SK-N-SH treated with all-trans-retinoic acid at 6 μM for 48 hours (cell line): ENCODE results near the gene KCTD2.

Experiments used
- ATAC-seq: fragments of 200-7000 bp; cut with Tn5 transposase; 3 replicates; pipeline ENCODE4 v1.9.1; 2020; ENCODE audit warnings: mild to moderate bottlenecking, moderate library complexity
- ARNTL ChIP-seq: fragments of 450-650 bp; formaldehyde crosslinking; IDR thresholded peaks from 2 replicates; pipeline ENCODE4 v1.5.0; 2020; ENCODE audit warnings: low read depth, mild to moderate bottlenecking, moderate library complexity, borderline replicate concordance
- BACH2 ChIP-seq: fragments of 250-450 bp; sonication (Bioruptor Pico); IDR thresholded peaks from 2 replicates; pipeline ENCODE4 v1.9.0; 2021; ENCODE audit warnings: mild to moderate bottlenecking, borderline replicate concordance
- CSDC2 ChIP-seq: fragments of 250-450 bp; sonication (Bioruptor Pico); IDR thresholded peaks from 2 replicates; pipeline ENCODE4 v1.5.0; 2020; ENCODE audit warnings: mild to moderate bottlenecking, moderate library complexity
- ESRRG ChIP-seq: fragments of 250-450 bp; sonication (Bioruptor Pico); IDR thresholded peaks from 2 replicates; pipeline ENCODE4 v1.6.1; 2021; ENCODE audit warnings: mild to moderate bottlenecking
- GLIS3 ChIP-seq: fragments of 250-450 bp; sonication (Bioruptor Pico); IDR thresholded peaks from 2 replicates; pipeline ENCODE4 v1.5.0; 2020; ENCODE audit warnings: mild to moderate bottlenecking, moderate library complexity
- ISL1 ChIP-seq: fragments of 250-450 bp; sonication (Bioruptor Pico); IDR thresholded peaks from 2 replicates; pipeline ENCODE4 v2.1.2; 2022; ENCODE audit warnings: mild to moderate bottlenecking, moderate library complexity
- OSR1 ChIP-seq: fragments of 250-450 bp; sonication (Bioruptor Pico); IDR thresholded peaks from 2 replicates; pipeline ENCODE4 v1.8.0; 2022; ENCODE audit warnings: moderate library complexity, mild to moderate bottlenecking, inconsistent platforms
- PPARA ChIP-seq: fragments of 250-450 bp; sonication (Bioruptor Pico); IDR thresholded peaks from 2 replicates; pipeline ENCODE4 v1.5.0; 2020; ENCODE audit warnings: mild to moderate bottlenecking, borderline replicate concordance
- RARB ChIP-seq: fragments of 250-450 bp; sonication (Bioruptor Pico); IDR thresholded peaks from 2 replicates; pipeline ENCODE4 v1.8.0; 2021; ENCODE audit warnings: mild to moderate bottlenecking, moderate library complexity
- SNAI2 ChIP-seq: fragments of 250-450 bp; sonication (Bioruptor Pico); IDR thresholded peaks from 2 replicates; pipeline ENCODE4 v1.5.0; 2020; ENCODE audit warnings: mild to moderate bottlenecking, moderate library complexity
- TCF4 ChIP-seq: fragments of 250-450 bp; sonication (Bioruptor Pico); IDR thresholded peaks from 2 replicates; pipeline ENCODE4 v1.8.0; 2021; ENCODE audit warnings: mild to moderate bottlenecking, moderate library complexity, borderline replicate concordance
- TOX ChIP-seq: fragments of 250-450 bp; sonication (Bioruptor Pico); IDR thresholded peaks from 2 replicates; pipeline ENCODE4 v1.8.0; 2021; ENCODE audit warnings: mild to moderate bottlenecking, moderate library complexity, borderline replicate concordance
- ZC3H10 ChIP-seq: fragments of 250-450 bp; sonication (Bioruptor Pico); IDR thresholded peaks from 2 replicates; pipeline ENCODE4 v1.5.1; 2021; ENCODE audit warnings: mild to moderate bottlenecking, moderate library complexity
- ZFP3 ChIP-seq: fragments of 250-450 bp; sonication (Bioruptor Pico); IDR thresholded peaks from 2 replicates; pipeline ENCODE4 v1.5.0; 2020; ENCODE audit warnings: mild to moderate bottlenecking, moderate library complexity
- ZFP30 ChIP-seq: fragments of 450-650 bp; formaldehyde crosslinking; IDR thresholded peaks from 2 replicates; pipeline ENCODE4 v1.5.0; 2022; ENCODE audit warnings: mild to moderate bottlenecking, moderate library complexity
- ZNF565 ChIP-seq: fragments of 450-650 bp; formaldehyde crosslinking; conservative IDR thresholded peaks from 2 replicates; pipeline ENCODE4 v1.5.0; 2020; ENCODE audit warnings: low read depth, mild to moderate bottlenecking, moderate library complexity
- ZNF70 ChIP-seq: fragments of 450-650 bp; formaldehyde crosslinking; IDR thresholded peaks from 2 replicates; pipeline ENCODE4 v1.5.0; 2020; ENCODE audit warnings: mild to moderate bottlenecking, moderate library complexity
- ZNF8 ChIP-seq: fragments of 450-650 bp; formaldehyde crosslinking; IDR thresholded peaks from 2 replicates; pipeline ENCODE4 v1.5.0; 2020; ENCODE audit warnings: mild to moderate bottlenecking, moderate library complexity
- TF ChIP-seq, protein P1 (sequence below): fragments of 250-450 bp; sonication (Bioruptor Pico); IDR thresholded peaks from 2 replicates; pipeline ENCODE4 v1.5.1; 2020; ENCODE audit warnings: low read depth, mild to moderate bottlenecking, moderate library complexity
- TF ChIP-seq, protein P2 (sequence below): fragments of 250-450 bp; sonication (Bioruptor Pico); IDR thresholded peaks from 2 replicates; pipeline ENCODE4 v1.5.0; 2020; ENCODE audit warnings: mild to moderate bottlenecking, moderate library complexity
- TF ChIP-seq, protein P3 (sequence below): fragments of 250-450 bp; sonication (Bioruptor Pico); IDR thresholded peaks from 2 replicates; pipeline ENCODE4 v1.8.0; 2020; ENCODE audit warnings: mild to moderate bottlenecking, moderate library complexity, borderline replicate concordance

The KCTD2 gene

DNA sequence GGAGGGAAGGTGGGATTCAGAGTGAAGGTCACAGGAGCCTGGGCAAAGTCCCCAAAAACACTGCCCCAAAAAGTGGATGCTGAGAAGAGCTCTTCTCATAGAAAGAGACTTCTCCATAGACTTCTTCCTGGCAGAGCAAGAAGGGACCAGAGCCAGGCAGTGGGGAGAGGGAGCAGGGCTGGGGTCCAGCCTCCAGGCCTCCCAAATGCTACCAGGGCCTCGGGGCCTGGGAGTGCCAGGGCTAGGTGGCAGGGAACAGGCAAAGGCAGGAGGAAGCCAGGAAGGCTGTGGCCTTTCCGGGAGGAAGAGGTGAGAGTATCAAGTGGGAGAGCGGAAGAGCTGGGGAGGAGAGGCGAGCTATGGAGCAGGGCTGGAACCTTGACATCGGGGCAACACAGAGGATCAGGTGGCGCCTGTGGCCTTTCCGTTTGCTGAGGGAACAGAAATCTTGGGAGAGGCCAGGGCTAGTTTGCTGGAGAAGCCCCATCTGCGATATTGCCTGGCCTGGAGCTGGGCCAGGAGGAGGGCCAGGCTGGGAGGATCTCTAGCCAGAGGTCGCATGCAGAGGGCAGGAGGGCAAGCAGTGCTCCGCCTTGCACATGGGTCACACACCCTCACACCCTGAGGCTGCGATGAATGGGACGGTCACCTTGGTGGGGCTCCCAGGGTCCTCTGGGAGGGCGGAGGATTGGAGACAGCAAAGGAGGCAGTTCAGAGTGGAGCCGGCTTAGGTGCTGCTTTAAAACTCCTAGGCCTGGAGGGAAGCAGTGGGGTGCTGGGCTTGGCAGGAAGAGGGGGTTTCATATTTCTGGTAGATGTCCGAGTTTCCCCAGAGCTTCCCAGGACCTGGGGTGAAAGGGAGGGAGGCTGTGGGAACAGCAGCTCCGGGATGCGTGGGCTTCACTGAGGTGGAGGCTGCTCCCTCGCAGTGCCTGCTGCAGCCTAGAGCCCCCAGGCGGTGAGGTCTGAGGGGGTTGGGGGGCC is 44.1 kb downstream of the KCTD2 start:
- TF ChIP-seq OSR1 (CRISPR knock-in tag) (no peak), ZNF70 (CRISPR knock-in tag) (no peak), ZFP3 (CRISPR knock-in tag) (no peak), ZNF8 (no peak), ZFP30 (CRISPR knock-in tag) (no peak), BACH2 (CRISPR knock-in tag) (no peak), GLIS3 (CRISPR knock-in tag) (no peak), TCF4 (no peak), CSDC2 (CRISPR knock-in tag) (no peak), SNAI2 (no peak)
- TF ChIP-seq, protein P1, sequence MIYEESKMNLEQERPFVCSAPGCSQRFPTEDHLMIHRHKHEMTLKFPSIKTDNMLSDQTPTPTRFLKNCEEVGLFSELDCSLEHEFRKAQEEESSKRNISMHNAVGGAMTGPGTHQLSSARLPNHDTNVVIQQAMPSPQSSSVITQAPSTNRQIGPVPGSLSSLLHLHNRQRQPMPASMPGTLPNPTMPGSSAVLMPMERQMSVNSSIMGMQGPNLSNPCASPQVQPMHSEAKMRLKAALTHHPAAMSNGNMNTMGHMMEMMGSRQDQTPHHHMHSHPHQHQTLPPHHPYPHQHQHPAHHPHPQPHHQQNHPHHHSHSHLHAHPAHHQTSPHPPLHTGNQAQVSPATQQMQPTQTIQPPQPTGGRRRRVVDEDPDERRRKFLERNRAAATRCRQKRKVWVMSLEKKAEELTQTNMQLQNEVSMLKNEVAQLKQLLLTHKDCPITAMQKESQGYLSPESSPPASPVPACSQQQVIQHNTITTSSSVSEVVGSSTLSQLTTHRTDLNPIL (CRISPR knock-in tag), result no peak
- TF ChIP-seq, all 23 proteins: peak for 0
- peak; percentile 7; the same call in 2 of the 3 replicates for ATAC-seq

DNA sequence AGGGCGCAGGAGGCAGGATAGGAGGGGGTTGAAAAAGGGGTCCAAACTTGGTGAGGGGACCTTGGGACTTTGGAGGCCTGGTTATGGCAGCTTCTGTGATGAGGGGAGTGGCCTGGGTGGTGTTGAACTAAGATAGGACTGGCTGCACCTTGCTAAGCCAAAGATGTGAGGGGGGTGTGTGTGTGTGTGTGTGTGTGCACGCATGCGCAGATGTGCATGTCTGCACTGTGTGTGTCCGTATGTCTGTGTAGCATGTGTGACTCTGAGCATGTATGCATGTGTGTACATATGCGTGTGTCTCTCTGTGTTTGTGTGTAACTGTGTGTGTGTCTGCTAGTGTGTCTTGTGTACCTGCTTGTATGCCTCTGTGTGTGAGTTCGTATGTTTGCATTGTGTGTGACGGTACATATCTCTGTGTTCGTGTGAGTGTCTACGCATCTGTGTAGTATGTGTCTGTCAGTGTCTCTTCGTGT is 44.9 kb downstream of the KCTD2 start:
- no peak for TF ChIP-seq ZFP3 (CRISPR knock-in tag)
- no peak for TF ChIP-seq ZC3H10
- no peak for TF ChIP-seq ESRRG (CRISPR knock-in tag)
- TF ChIP-seq, protein P1 (CRISPR knock-in tag), result no peak
- no peak for ATAC-seq

DNA sequence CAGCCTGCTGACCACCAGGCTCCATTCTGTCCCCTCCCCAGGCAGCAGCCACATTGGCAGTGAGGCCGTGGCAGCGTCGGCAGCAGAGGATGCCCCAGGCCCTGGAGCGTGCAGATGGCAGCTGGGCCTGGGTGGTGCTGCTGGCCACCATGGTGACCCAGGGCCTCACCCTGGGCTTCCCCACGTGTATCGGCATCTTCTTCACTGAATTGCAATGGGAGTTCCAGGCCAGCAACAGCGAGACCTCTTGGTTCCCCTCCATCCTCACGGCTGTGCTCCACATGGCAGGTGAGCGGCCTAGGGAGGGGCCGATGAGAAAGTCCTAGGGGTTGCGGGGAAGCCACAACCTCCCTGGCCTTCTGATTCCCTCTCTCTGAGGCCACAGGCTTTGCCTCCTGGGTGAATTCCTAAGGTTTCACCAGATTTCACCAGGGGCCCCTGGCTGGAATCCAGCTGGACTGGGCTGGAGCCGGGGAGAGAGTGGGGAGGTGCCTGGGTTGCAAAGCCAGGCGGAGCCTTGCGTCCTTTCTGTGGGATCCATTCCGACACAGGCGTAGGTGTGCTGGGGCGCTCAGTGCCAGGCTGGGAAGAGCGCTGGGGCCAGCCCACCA is 46.6 kb downstream of the KCTD2 start:
- no peak for ATAC-seq
- no peak for TF ChIP-seq ZNF8
- TF ChIP-seq ESRRG (CRISPR knock-in tag), result no peak
- no peak for TF ChIP-seq SNAI2
- no peak for TF ChIP-seq TCF4
- TF ChIP-seq ZNF565 (CRISPR knock-in tag), result no peak
- TF ChIP-seq ZNF70 (CRISPR knock-in tag), result no peak
- TF ChIP-seq, protein P2, sequence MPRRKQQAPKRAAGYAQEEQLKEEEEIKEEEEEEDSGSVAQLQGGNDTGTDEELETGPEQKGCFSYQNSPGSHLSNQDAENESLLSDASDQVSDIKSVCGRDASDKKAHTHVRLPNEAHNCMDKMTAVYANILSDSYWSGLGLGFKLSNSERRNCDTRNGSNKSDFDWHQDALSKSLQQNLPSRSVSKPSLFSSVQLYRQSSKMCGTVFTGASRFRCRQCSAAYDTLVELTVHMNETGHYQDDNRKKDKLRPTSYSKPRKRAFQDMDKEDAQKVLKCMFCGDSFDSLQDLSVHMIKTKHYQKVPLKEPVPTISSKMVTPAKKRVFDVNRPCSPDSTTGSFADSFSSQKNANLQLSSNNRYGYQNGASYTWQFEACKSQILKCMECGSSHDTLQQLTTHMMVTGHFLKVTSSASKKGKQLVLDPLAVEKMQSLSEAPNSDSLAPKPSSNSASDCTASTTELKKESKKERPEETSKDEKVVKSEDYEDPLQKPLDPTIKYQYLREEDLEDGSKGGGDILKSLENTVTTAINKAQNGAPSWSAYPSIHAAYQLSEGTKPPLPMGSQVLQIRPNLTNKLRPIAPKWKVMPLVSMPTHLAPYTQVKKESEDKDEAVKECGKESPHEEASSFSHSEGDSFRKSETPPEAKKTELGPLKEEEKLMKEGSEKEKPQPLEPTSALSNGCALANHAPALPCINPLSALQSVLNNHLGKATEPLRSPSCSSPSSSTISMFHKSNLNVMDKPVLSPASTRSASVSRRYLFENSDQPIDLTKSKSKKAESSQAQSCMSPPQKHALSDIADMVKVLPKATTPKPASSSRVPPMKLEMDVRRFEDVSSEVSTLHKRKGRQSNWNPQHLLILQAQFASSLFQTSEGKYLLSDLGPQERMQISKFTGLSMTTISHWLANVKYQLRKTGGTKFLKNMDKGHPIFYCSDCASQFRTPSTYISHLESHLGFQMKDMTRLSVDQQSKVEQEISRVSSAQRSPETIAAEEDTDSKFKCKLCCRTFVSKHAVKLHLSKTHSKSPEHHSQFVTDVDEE, result no peak
- no peak for TF ChIP-seq TOX (CRISPR knock-in tag)
- no peak for TF ChIP-seq ISL1

DNA sequence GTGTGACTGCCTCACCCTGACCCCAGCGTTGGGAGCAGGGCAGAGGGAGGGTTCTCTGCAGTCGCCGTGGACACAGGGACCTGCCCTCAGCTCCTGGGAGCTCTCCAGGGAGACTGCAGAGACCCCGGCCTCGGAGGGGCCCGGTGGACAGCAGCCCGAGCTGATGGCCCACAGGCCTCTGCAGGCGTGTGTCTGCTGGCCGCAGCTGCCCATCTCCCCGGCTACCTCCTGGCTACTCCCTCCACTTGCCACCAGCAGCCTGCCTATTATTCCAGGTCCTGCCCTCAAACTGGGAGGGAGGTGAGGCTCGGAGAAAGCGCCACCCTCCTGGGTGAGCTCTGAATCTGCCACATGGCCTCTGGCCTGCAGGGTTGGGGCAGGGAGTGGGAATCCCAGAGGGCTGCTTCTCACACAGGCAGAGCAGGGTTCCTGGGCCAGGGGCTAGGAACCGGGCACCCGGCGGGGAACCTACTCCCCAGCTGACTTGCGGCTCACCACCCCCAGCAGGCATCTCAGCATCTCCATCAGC is 47.9 kb downstream of the KCTD2 start:
- TF ChIP-seq ZNF70 (CRISPR knock-in tag), result no peak
- TF ChIP-seq PPARA (CRISPR knock-in tag), result no peak
- TF ChIP-seq ZNF8, result no peak
- no peak for TF ChIP-seq GLIS3 (CRISPR knock-in tag)
- TF ChIP-seq TCF4, result no peak
- no peak for TF ChIP-seq SNAI2
- TF ChIP-seq RARB (CRISPR knock-in tag), result no peak
- TF ChIP-seq ESRRG (CRISPR knock-in tag), result no peak
- TF ChIP-seq, protein P2, result no peak
- no peak for TF ChIP-seq ARNTL (CRISPR knock-in tag)
- no peak for TF ChIP-seq ZFP3 (CRISPR knock-in tag)
- TF ChIP-seq, protein P3, sequence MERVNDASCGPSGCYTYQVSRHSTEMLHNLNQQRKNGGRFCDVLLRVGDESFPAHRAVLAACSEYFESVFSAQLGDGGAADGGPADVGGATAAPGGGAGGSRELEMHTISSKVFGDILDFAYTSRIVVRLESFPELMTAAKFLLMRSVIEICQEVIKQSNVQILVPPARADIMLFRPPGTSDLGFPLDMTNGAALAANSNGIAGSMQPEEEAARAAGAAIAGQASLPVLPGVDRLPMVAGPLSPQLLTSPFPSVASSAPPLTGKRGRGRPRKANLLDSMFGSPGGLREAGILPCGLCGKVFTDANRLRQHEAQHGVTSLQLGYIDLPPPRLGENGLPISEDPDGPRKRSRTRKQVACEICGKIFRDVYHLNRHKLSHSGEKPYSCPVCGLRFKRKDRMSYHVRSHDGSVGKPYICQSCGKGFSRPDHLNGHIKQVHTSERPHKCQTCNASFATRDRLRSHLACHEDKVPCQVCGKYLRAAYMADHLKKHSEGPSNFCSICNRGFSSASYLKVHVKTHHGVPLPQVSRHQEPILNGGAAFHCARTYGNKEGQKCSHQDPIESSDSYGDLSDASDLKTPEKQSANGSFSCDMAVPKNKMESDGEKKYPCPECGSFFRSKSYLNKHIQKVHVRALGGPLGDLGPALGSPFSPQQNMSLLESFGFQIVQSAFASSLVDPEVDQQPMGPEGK (CRISPR knock-in tag), result no peak
- TF ChIP-seq OSR1 (CRISPR knock-in tag), result no peak
- TF ChIP-seq TOX (CRISPR knock-in tag), result no peak
- TF ChIP-seq CSDC2 (CRISPR knock-in tag), result no peak
- no peak for TF ChIP-seq ZFP30 (CRISPR knock-in tag)
- TF ChIP-seq, protein P1 (CRISPR knock-in tag), result no peak
- ATAC-seq, result no peak; the same call in 2 of the 3 replicates
